HG02973 (cell line): Measurements from ENCODE around the gene TMEM119.
A peak's percentile ranks its signal among the peaks of the same experiment; 100 is the strongest.
"Not testable (repeated sequence)": the region's sequence is repeated elsewhere in the genome, so short reads cannot be mapped to it uniquely, and the experiment has no call there.

Source experiments
- ATAC-seq: cut with Tn5 transposase; IDR thresholded peaks from one replicate; pipeline ENCODE4 v1.9.1; 2021; ENCODE audit warnings: moderate library complexity; ENCODE audit not compliant: unreplicated experiment

Gene TMEM119

DNA sequence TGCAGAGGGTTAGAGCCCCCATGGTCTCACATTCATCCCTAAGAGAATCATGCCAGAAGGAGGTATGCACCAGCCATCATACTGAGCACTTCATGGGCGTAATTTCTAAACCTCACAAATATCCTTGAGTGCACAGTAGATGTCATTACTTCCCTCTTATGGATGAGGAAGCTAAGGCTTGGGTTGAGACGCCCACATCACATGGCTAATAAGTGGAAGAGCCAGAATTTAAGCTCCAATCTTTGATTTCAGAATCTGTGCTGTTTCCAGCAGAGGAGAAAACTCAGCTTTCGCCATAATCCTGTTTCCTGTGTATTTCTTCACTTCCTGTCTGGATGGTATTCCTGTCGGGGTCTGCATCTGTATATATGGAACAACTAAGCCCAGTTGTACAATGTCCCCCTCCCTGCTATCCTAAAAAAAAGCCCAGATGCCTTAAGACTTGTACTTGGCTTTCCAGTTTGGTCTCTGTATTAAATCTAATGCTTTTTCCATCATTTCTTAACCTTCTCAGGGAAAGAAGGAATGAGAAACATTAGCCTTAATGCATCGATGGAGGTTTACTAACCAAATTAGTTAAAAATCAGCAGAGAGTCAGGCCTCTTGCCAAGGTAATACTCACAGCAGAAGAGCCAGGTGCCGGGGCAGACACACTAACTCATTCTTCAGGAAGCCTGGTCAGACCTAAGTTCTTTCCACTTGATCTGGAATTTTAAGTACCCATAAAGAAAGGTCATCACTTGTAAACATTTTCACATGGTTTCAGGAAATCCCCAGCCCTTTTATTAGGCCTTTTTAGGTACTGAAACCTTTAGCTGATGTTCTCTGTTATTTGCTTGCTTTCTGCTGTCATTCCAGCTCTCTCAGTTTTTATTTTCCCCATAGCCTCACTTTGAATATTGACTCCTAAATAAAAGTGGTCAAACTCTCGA lies 30.2 kb downstream of the TMEM119 start:
- ATAC-seq, result no peak

DNA sequence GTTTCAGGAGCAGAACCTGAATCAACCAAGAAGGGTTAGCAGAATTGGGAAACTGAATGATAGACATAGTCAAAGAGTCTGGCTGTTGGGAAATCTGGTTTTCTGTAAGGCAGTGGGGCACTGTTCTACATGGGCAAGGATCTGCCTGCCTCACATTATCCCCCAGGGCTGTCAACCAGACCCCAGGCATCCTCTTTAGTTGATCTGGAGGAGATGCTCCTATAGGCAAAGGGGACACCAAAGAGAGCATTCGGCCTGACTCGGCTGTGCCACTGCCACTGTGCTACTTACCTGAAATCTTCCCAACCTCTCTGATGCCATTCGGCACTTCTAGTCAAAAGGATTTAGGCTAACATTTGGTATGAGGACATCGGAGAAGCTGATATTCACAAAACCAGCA lies 31.4 kb downstream of the TMEM119 start:
- no peak for ATAC-seq

GRCh38 chr12:108565976-108566375 lies 31.9 kb downstream of the TMEM119 start:
- no peak for ATAC-seq

- no peak for ATAC-seq
Observed at GRCh38 chr12:108565146-108565545, 32.7 kb downstream of the TMEM119 start.

- no peak for ATAC-seq
Observed at GRCh38 chr12:108564724-108565123, 33.2 kb downstream of the TMEM119 start.

GRCh38 chr12:108563804-108564151 lies 34.1 kb downstream of the TMEM119 start:
- ATAC-seq, result no peak

- peak; percentile 33 for ATAC-seq
Observed at GRCh38 chr12:108563136-108563803, 34.6 kb downstream of the TMEM119 start.

DNA sequence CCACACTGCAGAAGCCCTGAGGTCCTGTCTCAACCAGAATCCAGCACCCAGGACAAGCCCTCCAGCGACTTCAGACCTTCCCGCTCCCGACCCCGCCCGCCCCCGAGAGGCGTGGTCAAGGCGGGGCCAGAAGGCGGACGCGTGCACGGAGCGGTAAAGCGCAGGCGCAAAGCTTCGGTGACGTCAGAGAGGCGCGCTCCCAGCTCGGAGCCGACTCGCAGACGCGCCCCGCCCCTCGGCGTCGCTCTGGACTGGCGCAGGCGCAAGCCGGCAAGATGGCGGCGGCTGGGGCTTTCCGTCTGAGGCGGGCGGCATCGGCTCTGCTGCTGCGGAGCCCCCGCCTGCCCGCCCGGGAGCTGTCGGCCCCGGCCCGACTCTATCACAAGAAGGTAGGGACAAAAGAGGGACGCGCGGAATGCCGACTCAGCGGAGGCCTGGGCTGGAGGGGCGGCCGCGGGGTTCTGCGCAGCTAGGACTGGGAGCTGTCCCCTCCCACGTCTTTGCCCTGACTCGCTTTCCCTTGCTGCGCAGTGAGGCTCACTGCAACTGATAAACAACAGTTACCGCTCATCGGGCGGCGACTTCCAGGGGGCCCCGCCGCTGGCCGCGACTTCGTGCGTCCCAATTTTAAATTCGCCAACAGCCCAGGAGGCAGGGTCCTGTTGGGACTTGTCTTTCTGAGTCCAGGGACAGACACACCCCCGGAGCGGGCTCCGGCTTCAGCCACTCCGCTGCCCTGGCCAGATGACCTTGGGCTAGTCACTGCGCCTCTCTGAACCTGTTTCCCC lies 35.3 kb downstream of the TMEM119 start, which contains the start of gene ISCU:
TSS of gene ISCU (plus strand) at position 249 of the 788 bp plus-strand sequence. CDS start at position 276, 27 bp downstream.
- peak; percentile 41 for ATAC-seq

GRCh38 chr12:108561852-108562347 lies 36.0 kb downstream of the TMEM119 start:
- no peak for ATAC-seq

DNA sequence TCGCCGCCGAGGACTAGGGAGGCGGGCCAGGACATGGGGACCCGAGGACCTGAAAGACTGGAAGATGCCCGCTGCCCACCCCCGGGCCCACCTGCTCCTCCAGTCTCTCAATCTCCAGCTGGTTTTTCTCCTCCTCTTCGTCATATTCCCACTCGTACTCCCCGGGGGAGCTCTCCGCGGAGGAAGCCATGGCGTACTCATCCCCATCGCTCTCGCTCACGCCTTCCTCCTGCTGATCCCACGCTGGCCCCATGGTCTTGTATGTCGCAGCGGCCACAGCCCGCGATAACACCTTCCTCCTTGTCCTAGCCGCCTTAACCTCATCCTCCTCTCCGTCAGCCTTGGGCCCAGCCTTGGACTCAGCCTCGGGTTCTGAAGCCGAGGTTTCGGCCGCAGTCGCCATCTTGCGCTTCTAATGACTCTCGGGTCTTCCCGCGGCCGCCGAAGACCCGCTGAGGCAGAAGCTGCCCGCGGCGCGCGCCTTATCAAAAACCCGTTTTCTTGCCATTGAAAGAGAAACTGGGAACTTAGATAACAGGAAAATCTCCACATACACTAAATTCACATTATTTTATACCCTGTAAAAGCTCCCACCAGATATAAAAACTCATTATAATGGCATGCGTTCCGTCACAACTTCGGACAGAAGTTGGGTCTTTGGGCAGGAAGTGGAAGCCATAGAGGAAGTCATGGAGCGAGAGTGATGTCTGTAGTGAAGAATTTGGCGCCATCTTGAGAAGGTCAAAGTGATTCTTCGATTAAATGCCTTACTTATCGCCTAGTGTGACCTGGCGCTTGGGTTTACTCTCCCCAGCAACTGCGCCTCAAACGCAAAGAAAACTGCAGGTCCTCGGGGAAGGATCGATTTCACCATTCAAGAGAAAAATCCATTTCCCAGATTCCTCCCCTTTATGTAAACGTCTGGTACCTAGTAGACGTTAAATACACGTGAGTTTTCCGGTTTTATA lies 36.8 kb downstream of the TMEM119 start, which contains the start of gene SART3:
TSS of gene SART3 (minus strand) at position 422 of the 968 bp plus-strand sequence. CDS start at position 403, 19 bp downstream.
- ATAC-seq, result peak; percentile 34

DNA sequence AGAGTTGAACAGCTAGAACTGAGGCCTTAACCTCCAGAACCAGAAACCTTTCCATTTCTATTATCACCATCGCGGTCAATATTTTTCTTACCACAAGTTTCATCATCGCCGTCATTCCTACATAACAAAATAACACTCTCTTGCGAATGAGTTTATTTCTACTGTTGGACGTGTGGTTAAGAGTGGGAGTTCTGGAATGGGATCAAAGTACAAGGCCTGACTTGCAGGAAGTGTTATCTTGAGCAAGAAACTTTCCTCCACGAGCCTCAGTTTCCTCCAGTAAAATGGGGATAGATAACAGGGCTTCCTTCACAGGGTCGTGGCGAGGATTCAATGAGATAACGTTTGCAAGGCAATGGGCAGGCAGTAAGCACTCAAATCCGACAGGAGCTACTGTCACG lies 37.6 kb downstream of the TMEM119 start:
- no peak for ATAC-seq

GRCh38 chr12:108559748-108560147 lies 38.1 kb downstream of the TMEM119 start:
- ATAC-seq, result no peak

DNA sequence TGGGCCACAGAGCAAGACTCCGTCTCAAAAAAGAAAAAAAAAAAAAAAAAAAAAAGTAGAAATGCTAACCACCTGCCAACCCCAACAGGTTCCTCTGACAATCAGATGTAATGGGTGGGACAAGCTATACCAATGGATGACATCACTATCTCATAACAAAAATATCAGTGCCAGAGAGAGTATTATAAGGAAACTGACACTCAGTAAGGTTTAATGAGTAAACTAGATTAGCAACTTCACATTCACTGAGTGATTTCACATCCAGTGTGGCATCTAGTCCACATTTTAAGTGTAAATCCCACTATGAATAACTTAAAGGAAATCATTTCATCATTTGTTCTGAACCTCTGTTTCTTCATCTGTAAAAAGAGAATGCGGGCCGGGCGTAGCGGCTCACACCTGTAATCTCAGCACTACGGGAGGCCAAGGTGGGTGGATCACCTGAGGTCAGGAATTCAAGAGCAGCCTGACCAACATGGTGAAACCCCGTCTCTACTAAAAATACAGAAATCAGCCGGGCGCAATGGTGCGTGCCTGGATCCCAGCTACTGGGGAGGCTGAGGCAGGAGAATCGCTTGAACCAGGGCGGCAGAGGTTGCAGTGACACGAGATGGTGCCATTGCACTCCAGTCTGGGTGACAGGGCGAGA lies 38.8 kb downstream of the TMEM119 start:
- no peak for ATAC-seq

DNA sequence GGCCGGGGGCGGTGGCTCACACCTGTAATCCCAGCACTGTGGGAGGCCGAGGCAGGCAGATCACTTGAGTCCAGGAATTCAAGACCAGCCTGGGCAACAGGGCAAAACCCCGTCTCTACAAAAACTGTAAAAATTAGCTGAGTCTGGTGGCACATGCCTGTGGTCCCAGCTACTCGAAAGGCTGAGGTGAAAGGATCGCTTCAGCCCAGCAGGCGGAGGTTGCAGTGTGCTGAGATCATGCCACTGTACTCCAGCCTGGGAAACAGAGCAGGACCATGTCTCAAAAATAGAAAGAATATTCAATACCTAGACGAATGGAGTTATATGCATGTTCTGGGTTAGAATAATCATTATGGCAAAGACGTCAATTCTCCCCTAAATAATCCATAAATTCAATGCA lies 42.5 kb downstream of the TMEM119 start:
- ATAC-seq, result not testable (repeated sequence)

DNA sequence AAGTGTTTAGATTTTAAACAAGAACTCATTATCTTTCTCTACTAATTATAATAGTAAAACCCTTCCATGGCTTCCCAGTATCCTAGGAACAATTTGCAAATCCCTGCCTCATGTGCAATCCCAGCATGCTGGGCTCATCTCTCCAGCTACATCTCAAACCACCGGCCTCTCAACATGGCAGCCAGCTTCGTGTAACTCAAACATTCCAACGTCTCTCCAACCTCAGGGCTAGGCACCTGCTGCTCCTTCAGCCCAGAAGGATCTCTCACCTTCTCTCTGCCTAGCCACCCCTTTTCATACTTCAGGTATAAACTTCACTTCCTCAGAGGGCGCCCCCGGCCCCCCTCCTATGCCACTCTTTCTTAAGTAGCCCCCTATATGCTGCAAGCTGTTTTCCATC lies 44.1 kb downstream of the TMEM119 start:
- no peak for ATAC-seq

- no peak for ATAC-seq
Observed at GRCh38 chr12:108551535-108551934, 46.3 kb downstream of the TMEM119 start.

- ATAC-seq, result no peak
Observed at GRCh38 chr12:108548954-108549521, 48.8 kb downstream of the TMEM119 start.

DNA sequence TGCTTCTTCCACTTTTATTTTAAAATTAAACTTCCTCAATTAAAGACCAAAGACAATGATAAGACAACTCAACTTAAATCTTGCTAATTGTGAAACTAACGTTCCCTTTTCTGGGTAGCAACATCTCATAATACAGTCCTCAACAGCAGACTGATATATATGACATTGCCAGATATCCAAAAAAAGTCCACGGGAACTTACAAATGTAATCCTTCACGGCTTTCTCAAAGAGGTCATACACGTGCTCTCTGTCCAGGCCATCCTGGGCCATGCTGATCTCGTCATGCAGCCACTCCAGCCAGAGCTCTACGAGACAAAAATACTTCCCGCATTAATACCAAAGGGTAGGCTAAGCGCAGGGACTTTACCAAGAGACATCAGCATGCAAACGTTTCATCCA lies 50.2 kb downstream of the TMEM119 start:
- no peak for ATAC-seq

- no peak for ATAC-seq
Observed at GRCh38 chr12:108543652-108544051, 54.2 kb downstream of the TMEM119 start.
